HFFc6 (cell line): ENCODE results near the gene ATF7. TPM values are rescaled to one million over a fixed set of nuclear protein-coding genes. Genes with fewer than 3 reads are reported as not detected.

ENCODE experiments used
- DNase-seq: peaks from one replicate; pipeline ENCODE4 v3.0.0-alpha.2; 2018
- H3K27ac Mint-ChIP-seq: 2 replicates; pipeline ENCODE4 v1.8.0; 2020; ENCODE audit warnings: mild to moderate bottlenecking, mixed read lengths
- H3K27me3 Mint-ChIP-seq: 2 replicates; pipeline ENCODE4 v1.8.0; 2021; ENCODE audit warnings: mild to moderate bottlenecking, moderate library complexity, mixed read lengths; ENCODE audit not compliant: insufficient read depth
- H3K36me3 Mint-ChIP-seq: 2 replicates; pipeline ENCODE4 v1.8.0; 2021; ENCODE audit warnings: low read depth, mixed read lengths
- H3K4me1 Mint-ChIP-seq: 2 replicates; pipeline ENCODE4 v1.8.0; 2020; ENCODE audit warnings: low read depth, mixed read lengths
- H3K4me3 Mint-ChIP-seq: 2 replicates; pipeline ENCODE4 v1.8.0; 2020; ENCODE audit warnings: mild to moderate bottlenecking, moderate library complexity, mixed read lengths
- H3K9me3 Mint-ChIP-seq: 2 replicates; pipeline ENCODE4 v1.8.0; 2020; ENCODE audit warnings: mild to moderate bottlenecking, mixed read lengths
- total RNA-seq, 6 experiments: library from RNA; stranded (reverse); fragmentation: NEBNext Ultra II Directional; extraction: Animal tissue kit (Norgen Biotek cat#: 25700); gene quantifications; 2 replicates in 1 of 6; 3 replicates in 5 of 6; pipeline ENCODE4 v1.2.3, GENCODE V29; 2021
- TF ChIP-seq, protein P1 (sequence below): fragments of 200-600 bp; sonication (generic); IDR thresholded peaks from 2 replicates; pipeline ENCODE4 v1.5.0; 2021; ENCODE audit warnings: antibody characterized with exemption, mild to moderate bottlenecking

ATF7 gene
- total RNA-seq, 6 experiments from 2014 or later: 23.6 to 32.1 (median 29.8) TPM

DNA sequence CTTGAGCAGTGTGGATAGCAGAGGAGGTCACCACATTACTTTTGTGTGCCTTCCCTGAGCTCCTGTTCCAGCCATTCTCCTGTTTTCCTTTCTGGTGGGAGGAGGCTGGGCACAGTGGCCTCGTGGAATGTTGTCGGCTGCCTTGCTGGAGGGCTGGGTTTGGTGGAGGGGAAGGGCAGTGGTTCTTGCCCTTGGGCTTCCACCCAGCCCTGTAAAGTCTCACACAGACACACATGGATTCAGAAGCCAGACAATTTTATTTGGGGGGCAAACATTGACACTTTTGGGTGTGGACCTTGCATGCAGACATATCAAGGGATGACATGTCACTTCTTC lies 119.8 kb downstream of the ATF7 start:
- DNase-seq: no peak
- H3K4me3 Mint-ChIP-seq: no peak overlapping the region
- peak overlapping the region; percentile 79 for H3K27ac Mint-ChIP-seq

DNA sequence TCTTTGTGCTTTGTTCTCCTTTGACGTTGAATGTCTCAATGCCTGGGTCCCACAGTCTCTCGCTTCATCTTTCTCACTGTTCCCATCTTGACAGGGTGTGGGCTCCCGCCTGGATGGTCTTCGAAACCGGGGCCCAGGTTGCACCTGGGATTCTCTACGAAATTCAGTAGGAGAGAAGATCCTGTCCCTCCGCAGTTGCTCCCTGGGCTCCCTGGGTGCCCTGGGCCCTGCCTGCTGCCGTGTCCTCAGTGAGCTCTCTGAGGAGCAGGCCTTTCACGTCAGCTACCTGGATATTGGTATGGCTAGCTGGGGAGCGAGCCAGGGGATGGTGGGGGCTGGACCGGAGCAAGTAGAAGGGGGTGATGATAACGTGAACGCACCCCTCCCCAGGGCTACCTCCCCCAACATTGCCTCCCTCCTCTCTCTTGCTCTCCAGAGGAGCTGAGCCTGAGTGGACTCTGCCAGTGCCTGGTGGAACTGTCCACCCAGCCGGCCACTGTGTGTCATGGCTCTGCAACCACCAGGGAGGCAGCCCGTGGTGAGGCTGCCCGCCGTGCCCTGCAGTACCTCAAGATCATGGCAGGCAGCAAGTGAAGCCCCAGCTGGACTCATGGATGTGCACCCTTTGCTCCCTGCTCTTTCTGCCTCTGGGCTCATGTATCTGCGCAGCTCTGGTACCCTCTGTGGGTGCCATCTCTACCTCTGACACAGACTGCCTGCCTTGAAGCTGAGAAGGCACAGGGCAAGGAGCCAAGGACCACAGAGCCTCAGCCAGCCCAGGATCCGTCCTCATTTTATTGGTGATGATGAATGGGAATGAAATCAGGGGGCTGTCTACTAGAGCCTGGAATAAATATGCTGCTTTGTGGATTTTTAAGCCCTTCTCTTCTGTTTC lies 120.4 kb downstream of the ATF7 start:
- peak; percentile 39 for DNase-seq
- Mint-ChIP-seq H3K4me1 (peaks cover 38% of the 10 kb centered on the region), H3K36me3 (peaks cover 15% of the 10 kb centered on the region), H3K27me3 (peaks cover 5% of the 10 kb centered on the region), H3K4me3 (no peak overlapping the region), H3K9me3 (no peaks in the 10 kb centered on the region), H3K27ac (peak overlapping the region; percentile 79)
- TF ChIP-seq, protein P1, sequence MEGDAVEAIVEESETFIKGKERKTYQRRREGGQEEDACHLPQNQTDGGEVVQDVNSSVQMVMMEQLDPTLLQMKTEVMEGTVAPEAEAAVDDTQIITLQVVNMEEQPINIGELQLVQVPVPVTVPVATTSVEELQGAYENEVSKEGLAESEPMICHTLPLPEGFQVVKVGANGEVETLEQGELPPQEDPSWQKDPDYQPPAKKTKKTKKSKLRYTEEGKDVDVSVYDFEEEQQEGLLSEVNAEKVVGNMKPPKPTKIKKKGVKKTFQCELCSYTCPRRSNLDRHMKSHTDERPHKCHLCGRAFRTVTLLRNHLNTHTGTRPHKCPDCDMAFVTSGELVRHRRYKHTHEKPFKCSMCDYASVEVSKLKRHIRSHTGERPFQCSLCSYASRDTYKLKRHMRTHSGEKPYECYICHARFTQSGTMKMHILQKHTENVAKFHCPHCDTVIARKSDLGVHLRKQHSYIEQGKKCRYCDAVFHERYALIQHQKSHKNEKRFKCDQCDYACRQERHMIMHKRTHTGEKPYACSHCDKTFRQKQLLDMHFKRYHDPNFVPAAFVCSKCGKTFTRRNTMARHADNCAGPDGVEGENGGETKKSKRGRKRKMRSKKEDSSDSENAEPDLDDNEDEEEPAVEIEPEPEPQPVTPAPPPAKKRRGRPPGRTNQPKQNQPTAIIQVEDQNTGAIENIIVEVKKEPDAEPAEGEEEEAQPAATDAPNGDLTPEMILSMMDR: no peak

More for the DNA sequence above, 119.8 kb downstream of the ATF7 start:
- Mint-ChIP-seq H3K27me3 (peaks cover 5% of the 10 kb centered on the region; the same call in 1 of the 2 replicates), H3K9me3 (no peaks in the 10 kb centered on the region), H3K36me3 (peaks cover 15% of the 10 kb centered on the region), H3K4me1 (peaks cover 38% of the 10 kb centered on the region)
- TF ChIP-seq, protein P1: no peak

DNA sequence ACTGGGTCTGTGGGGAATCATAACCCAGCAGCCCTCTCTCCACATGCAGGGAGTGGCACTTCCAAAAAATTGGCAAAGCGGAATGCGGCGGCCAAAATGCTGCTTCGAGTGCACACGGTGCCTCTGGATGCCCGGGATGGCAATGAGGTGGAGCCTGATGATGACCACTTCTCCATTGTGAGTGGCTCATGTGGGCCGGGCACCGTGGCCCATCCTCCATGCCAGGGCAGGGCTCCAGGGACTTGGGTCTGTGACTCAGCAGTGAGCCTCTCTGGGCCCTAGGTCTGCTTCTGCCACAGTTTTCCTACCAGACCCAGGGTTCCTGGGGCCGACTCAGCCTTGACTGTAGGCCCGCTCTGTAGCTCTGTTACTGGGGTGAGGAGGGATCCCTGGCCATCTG lies 121.1 kb downstream of the ATF7 start:
- no peak for DNase-seq
- peaks cover 42% of the 10 kb centered on the region for H3K4me1 Mint-ChIP-seq
- peak overlapping the region; percentile 79 for H3K27ac Mint-ChIP-seq
- H3K9me3 Mint-ChIP-seq: no peaks in the 10 kb centered on the region
- TF ChIP-seq, protein P1: no peak
- H3K27me3 Mint-ChIP-seq: peaks cover 5% of the 10 kb centered on the region
- H3K36me3 Mint-ChIP-seq: peaks cover 15% of the 10 kb centered on the region
- no peak overlapping the region for H3K4me3 Mint-ChIP-seq

DNA sequence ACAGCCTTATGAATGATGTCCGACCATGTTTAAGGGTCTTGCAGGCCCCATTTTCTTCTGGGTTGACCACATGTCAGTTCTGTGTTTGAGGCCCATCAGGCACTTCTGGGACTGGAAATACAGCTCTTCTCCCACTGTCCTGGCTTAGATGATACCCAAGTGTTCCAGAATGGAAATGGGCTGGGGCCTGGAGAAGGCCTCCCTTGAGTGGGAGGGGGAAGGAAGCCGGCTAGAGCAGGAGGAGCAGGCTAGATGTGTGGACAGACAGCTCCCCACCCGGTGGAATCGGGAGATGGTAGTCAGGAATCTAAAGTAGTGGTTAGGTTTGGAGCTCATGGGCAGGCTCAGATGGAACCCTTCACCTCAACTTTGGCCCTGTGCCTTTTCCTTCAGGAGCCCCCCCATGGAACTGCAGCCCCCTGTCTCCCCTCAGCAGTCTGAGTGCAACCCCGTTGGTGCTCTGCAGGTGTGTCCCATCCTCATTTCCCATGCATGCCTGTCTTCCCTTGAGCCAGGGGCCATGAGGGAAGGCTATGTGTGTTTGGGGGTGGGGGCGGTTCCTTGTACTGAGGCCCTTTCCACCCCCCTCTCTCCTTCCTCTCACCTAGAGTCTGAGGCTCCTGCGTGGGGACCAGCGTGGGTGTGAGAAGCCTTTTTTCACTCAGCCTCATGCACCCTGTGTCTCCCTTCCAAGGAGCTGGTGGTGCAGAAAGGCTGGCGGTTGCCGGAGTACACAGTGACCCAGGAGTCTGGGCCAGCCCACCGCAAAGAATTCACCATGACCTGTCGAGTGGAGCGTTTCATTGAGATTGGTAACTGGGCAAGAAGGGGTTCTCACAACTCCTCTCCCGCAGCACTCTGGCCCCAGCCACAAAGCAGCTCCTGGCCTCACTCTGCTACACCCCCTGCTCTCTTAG lies 121.9 kb downstream of the ATF7 start:
- Mint-ChIP-seq H3K4me3 (no peak overlapping the region), H3K27ac (peak overlapping the region; percentile 79), H3K36me3 (peaks cover 15% of the 10 kb centered on the region)

More for the DNA sequence above, 121.9 kb downstream of the ATF7 start:
- H3K27me3 Mint-ChIP-seq: peaks cover 5% of the 10 kb centered on the region
- TF ChIP-seq, protein P1: no peak
- no peaks in the 10 kb centered on the region for H3K9me3 Mint-ChIP-seq
- peaks cover 47% of the 10 kb centered on the region for H3K4me1 Mint-ChIP-seq
- no peak for DNase-seq
